HepG2 (cell line): ENCODE measurements around the gene PHACTR1. TPM values are rescaled to one million over a fixed set of nuclear protein-coding genes. Genes with fewer than 3 reads are reported as not detected.

Source experiments
- ATAC-seq: fragments of 200-7000 bp; cut with Tn5 transposase; 3 replicates; pipeline ENCODE4 v1.9.1; 2020; ENCODE audit warnings: mild to moderate bottlenecking, moderate library complexity
- BruUV-seq: library from RNA; stranded (reverse); fragments of 400-500 nt; replicated peaks from 2 replicates; lab custom pipeline; 2021; lab: Mats Ljungman, UMichigan
- CTCF ChIA-PET: fragments of 300-600 bp; formaldehyde crosslinking; extraction: SDS; loops from one replicate; lab custom pipeline; 2021; ENCODE audit warnings: low total read pairs, inconsistent platforms, low intra/inter-chr PET ratio; lab: Yijun Ruan, JAX
- POLR2A ChIA-PET: fragments of 350-600 bp; sonication (Branson Sonifier 250); formaldehyde crosslinking; loops from one replicate; lab custom pipeline; 2020; ENCODE audit warnings: antibody characterized with exemption, inconsistent platforms; lab: Yijun Ruan, JAX
- DNase-seq: peaks from one replicate; pipeline ENCODE4 v3.0.0-alpha.2; 2015; ENCODE audit warnings: low spot score
- FAIRE-seq: peaks from 3 replicates; lab custom pipeline; 2011; peaks lifted over from hg19 to GRCh38; lab: Jason Lieb, UNC
- H2AFZ ChIP-seq: one replicate; pipeline ENCODE4 v1.6.1; 2011; ENCODE audit warnings: low read length, inconsistent platforms
- H3K27ac ChIP-seq: fragments of 300-600 bp; 3 replicates; pipeline ENCODE4 v1.8.0; 2011; ENCODE audit warnings: mixed run types, mild to moderate bottlenecking, mixed read lengths, low read length, inconsistent platforms; ENCODE audit not compliant: insufficient read depth; ENCODE audit errors: extremely low read length
- H3K27me3 ChIP-seq, 2 experiments: fragments of 200-600 bp in 1 of 2; 2 replicates in 1 of 2; 3 replicates in 1 of 2; pipeline versions ENCODE4 v1.6.0 to v1.8.0; 2011; ENCODE audit warnings: low read length in 2 of 2, mild to moderate bottlenecking in 2 of 2, moderate library complexity in 2 of 2, inconsistent platforms in 1 of 2; ENCODE audit not compliant: insufficient read depth in 2 of 2, control insufficient read depth in 1 of 2
- H3K36me3 ChIP-seq, 2 experiments: fragments of 200-600 bp in 1 of 2; replicated peaks in 1 of 2; 2 replicates in 1 of 2; 3 replicates in 1 of 2; pipeline versions ENCODE4 v1.5.1 to v1.8.0; 2011; ENCODE audit warnings: low read length in 2 of 2, inconsistent platforms in 1 of 2; ENCODE audit not compliant: insufficient read depth in 2 of 2, control insufficient read depth in 1 of 2
- H3K4me1 ChIP-seq: 2 replicates; pipeline ENCODE4 v1.5.1; 2012; ENCODE audit warnings: low read length, inconsistent platforms; ENCODE audit not compliant: insufficient read depth
- H3K4me2 ChIP-seq: 2 replicates; pipeline ENCODE4 v1.6.0; 2011; ENCODE audit warnings: low read depth, low read length, inconsistent platforms
- H3K4me3 ChIP-seq, 3 experiments: fragments of 200-600 bp in 1 of 3; sonication (generic), shearing (Covaris generic) in 1 of 3; replicated peaks in 1 of 3; 2 replicates each; pipeline ENCODE4 v1.5.1; 2011 to 2016; ENCODE audit warnings: low read length in 3 of 3, inconsistent platforms in 2 of 3, low read depth in 2 of 3, mild to moderate bottlenecking in 2 of 3, control low read depth in 1 of 3, mixed read lengths in 1 of 3; ENCODE audit not compliant: insufficient read depth in 1 of 3
- H3K79me2 ChIP-seq: one replicate; pipeline ENCODE4 v1.6.1; 2011; ENCODE audit warnings: low read length, inconsistent platforms; ENCODE audit not compliant: insufficient read depth
- H3K9ac ChIP-seq: 2 replicates; pipeline ENCODE4 v1.6.0; 2011; ENCODE audit warnings: mild to moderate bottlenecking, low read depth, low read length, inconsistent platforms; ENCODE audit not compliant: insufficient read depth
- H3K9me3 ChIP-seq: 2 replicates; pipeline ENCODE4 v1.5.1; 2012; ENCODE audit warnings: mild to moderate bottlenecking, low read length
- H4K20me1 ChIP-seq: 2 replicates; pipeline ENCODE4 v1.6.0; 2011; ENCODE audit warnings: inconsistent platforms, mild to moderate bottlenecking, low read length, moderate library complexity; ENCODE audit not compliant: insufficient read depth
- MBD4 ChIP-seq: IDR thresholded peaks from 2 replicates; pipeline ENCODE4 v1.6.1; 2012; ENCODE audit warnings: low read length, inconsistent platforms, borderline replicate concordance
- PITX1 ChIP-seq: sonication (generic); formaldehyde crosslinking; IDR thresholded peaks from 2 replicates; pipeline ENCODE4 v1.5.1; 2020; ENCODE audit warnings: mild to moderate bottlenecking, missing genetic modification reagents
- ZHX2 ChIP-seq, 2 experiments: sonication (generic) in 1 of 2; formaldehyde crosslinking in 1 of 2; IDR thresholded peaks; 2 replicates each; pipeline versions ENCODE4 v1.6.1 to v1.9.0; 2014 to 2022; ENCODE audit warnings: antibody characterized with exemption in 1 of 2, borderline replicate concordance in 1 of 2, inconsistent platforms in 1 of 2, low read depth in 1 of 2, missing genetic modification reagents in 1 of 2
- WGBS: methylation state at CpG from one replicate; pipeline ENCODE4 v1.1.6; 2017; ENCODE audit warnings: low lambda C conversion rate; 5-methylcytosine and 5-hydroxymethylcytosine counted together
- in situ Hi-C: cut with HindIII; loops from 2 replicates; pipeline ENCODE4 v1.10.0; 2017; ENCODE audit warnings: low pct_unique_long_range_greater_than_20kb; ENCODE audit not compliant: extremely low pct_ligation_motif_present
- intact Hi-C: fragments of 100-400 bp; cut with micrococcal nuclease; formaldehyde crosslinking; loops from one replicate; pipeline ENCODE4 v1.10.0; 2022; ENCODE audit not compliant: unreplicated experiment
- polyA plus RNA-seq, 8 experiments: library from polyadenylated mRNA; depleted of rRNA in 3 of 8; stranded (reverse) in 7 of 8; unstranded in 1 of 8; fragments of >200 nt; fragmentation: Illumina TruSeq in 4 of 8; extraction: Trizol in 4 of 8; gene quantifications; 2 replicates each; pipeline versions ENCODE4 v1.2.1 to v1.2.3, GENCODE V29; 2011 to 2016; ENCODE audit warnings: low read depth in 4 of 8, missing spikeins in 1 of 8, mixed read lengths in 1 of 8; ENCODE audit not compliant: insufficient read depth in 1 of 8
- total RNA-seq, 5 experiments: library from RNA; depleted of rRNA; stranded (reverse); fragments of >200 nt; fragmentation: Illumina TruSeq; extraction: Trizol; gene quantifications; 2 replicates each; pipeline ENCODE4 v1.2.3, GENCODE V29; 2016; ENCODE audit warnings: low read depth in 1 of 5

PHACTR1 gene
- total and polyA plus RNA-seq, 2 of the 13 experiments (the other 11 are each of a cell fraction or from before 2014, with no cell fraction given), result 0.09 TPM; not detected in 1

GRCh38 chr6:13094781-13095425 lies 378.3 kb downstream of the PHACTR1 start:
- intact Hi-C loops, result no loop called here
- H3K27ac ChIP-seq, result no peak overlapping the region
- no peaks in the 10 kb centered on the region for H3K79me2 ChIP-seq
- H3K9me3 ChIP-seq, result no peaks in the 10 kb centered on the region
- H3K9ac ChIP-seq, result no peak overlapping the region
- H3K4me2 ChIP-seq, result no peak overlapping the region
- no TSS peak for BruUV-seq
- no peaks in the 10 kb centered on the region for H3K36me3 ChIP-seq
- DNase-seq (no peak), FAIRE-seq (no peak), ATAC-seq (no peak)
- WGBS, result 1% methylated on average over 3 of the region's 3 CpGs
- POLR2A ChIA-PET, result no interaction called here
- in situ Hi-C loops, result no loop called here
- CTCF ChIA-PET, result no interaction called here
- H3K4me3 ChIP-seq, result no peak overlapping the region
- TF ChIP-seq MBD4 (no peak), PITX1 (CRISPR knock-in tag) (no peak), ZHX2 (IDR thresholded peaks at IDR 0.05; ENCODE audit: low read depth) (no peak), ZHX2 (CRISPR knock-in tag; IDR thresholded peaks at IDR 0.05; ENCODE audit: borderline replicate concordance) (no peak)
- no peaks in the 10 kb centered on the region for H3K4me1 ChIP-seq
- peaks cover 3 to 4% of the 10 kb centered on the region in 2 experiments; a peak in 2 of 5 replicates for H3K27me3 ChIP-seq
- H2AFZ ChIP-seq, result no peak overlapping the region
- no peaks in the 10 kb centered on the region for H4K20me1 ChIP-seq
